ENCODE results near the gene MED4. TPM values are rescaled to one million over a fixed set of nuclear protein-coding genes. Genes with fewer than 3 reads are reported as not detected.

The MED4 gene
- total and polyA plus RNA-seq, 2 experiments from 2014 or later = 29.0 to 92.5 TPM

DNA sequence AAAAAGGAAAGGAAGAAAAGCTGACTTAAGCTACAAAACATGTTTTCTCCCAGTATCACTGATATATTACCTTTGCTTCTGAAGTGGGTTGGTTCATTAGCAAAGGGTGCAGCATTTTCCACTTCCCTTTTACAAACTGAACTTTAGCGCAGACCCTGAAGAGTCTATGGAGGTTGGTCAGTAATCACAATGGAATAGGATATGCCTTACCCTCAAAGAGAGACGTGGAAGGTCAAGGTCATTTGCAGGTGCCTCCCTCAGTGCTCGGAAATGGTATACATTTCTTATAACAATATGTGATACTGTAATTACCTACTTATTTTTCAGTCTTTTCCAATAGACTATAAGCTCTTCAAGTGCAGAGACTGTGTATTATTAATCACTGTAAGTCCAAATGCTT lies 21.9 kb upstream of the MED4 start:
- no peak for ATAC-seq

DNA sequence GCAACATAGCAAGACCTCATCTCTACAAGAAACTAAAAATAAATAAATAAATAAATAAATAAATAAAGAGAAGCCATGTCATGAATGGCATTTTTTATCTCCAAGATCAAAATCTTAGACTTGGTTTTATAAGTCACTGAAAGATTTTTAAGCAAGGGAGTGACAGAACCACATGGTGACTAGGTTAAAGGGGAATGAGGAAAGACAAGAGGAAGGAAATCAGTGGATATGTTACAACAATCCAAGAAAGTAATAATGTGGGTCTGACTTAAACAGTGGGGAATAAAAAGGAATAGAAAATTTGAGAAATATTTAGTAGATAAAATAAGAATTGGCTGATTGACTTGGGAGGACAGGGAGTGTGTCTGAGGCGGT lies 18.8 kb upstream of the MED4 start:
- Mint-ChIP-seq H3K4me1 (no peaks in the 10 kb centered on the region), H3K27me3 (ENCODE audit: insufficient read depth, low read depth, poor library complexity) (peaks cover 2% of the 10 kb centered on the region)
- H3K4me2 ChIP-seq = no peak overlapping the region
- TF ChIP-seq, protein P1, sequence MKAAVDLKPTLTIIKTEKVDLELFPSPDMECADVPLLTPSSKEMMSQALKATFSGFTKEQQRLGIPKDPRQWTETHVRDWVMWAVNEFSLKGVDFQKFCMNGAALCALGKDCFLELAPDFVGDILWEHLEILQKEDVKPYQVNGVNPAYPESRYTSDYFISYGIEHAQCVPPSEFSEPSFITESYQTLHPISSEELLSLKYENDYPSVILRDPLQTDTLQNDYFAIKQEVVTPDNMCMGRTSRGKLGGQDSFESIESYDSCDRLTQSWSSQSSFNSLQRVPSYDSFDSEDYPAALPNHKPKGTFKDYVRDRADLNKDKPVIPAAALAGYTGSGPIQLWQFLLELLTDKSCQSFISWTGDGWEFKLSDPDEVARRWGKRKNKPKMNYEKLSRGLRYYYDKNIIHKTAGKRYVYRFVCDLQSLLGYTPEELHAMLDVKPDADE (IDR thresholded peaks at IDR 0.05) = no peak
- TF ChIP-seq, protein P2, sequence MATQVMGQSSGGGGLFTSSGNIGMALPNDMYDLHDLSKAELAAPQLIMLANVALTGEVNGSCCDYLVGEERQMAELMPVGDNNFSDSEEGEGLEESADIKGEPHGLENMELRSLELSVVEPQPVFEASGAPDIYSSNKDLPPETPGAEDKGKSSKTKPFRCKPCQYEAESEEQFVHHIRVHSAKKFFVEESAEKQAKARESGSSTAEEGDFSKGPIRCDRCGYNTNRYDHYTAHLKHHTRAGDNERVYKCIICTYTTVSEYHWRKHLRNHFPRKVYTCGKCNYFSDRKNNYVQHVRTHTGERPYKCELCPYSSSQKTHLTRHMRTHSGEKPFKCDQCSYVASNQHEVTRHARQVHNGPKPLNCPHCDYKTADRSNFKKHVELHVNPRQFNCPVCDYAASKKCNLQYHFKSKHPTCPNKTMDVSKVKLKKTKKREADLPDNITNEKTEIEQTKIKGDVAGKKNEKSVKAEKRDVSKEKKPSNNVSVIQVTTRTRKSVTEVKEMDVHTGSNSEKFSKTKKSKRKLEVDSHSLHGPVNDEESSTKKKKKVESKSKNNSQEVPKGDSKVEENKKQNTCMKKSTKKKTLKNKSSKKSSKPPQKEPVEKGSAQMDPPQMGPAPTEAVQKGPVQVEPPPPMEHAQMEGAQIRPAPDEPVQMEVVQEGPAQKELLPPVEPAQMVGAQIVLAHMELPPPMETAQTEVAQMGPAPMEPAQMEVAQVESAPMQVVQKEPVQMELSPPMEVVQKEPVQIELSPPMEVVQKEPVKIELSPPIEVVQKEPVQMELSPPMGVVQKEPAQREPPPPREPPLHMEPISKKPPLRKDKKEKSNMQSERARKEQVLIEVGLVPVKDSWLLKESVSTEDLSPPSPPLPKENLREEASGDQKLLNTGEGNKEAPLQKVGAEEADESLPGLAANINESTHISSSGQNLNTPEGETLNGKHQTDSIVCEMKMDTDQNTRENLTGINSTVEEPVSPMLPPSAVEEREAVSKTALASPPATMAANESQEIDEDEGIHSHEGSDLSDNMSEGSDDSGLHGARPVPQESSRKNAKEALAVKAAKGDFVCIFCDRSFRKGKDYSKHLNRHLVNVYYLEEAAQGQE (IDR thresholded peaks at IDR 0.05; ENCODE audit: unreplicated experiment) = no peak
- TF ChIP-seq STAT1 (IDR thresholded peaks at IDR 0.05; ENCODE audit: unreplicated experiment) (no peak), NANOG (IDR thresholded peaks at IDR 0.05; ENCODE audit: borderline replicate concordance) (no peak), CREB1 (CRISPR knock-in tag; IDR thresholded peaks at IDR 0.05; ENCODE audit: low read depth) (no peak), ZNF331 (CRISPR knock-in tag; IDR thresholded peaks at IDR 0.05; ENCODE audit: low read depth) (no peak), EZH2phosphoT487 (IDR thresholded peaks at IDR 0.05; ENCODE audit: unreplicated experiment) (no peak), EZH2 (IDR thresholded peaks at IDR 0.05; ENCODE audit: low read depth, unreplicated experiment) (no peak)
- TF ChIP-seq, protein P3, sequence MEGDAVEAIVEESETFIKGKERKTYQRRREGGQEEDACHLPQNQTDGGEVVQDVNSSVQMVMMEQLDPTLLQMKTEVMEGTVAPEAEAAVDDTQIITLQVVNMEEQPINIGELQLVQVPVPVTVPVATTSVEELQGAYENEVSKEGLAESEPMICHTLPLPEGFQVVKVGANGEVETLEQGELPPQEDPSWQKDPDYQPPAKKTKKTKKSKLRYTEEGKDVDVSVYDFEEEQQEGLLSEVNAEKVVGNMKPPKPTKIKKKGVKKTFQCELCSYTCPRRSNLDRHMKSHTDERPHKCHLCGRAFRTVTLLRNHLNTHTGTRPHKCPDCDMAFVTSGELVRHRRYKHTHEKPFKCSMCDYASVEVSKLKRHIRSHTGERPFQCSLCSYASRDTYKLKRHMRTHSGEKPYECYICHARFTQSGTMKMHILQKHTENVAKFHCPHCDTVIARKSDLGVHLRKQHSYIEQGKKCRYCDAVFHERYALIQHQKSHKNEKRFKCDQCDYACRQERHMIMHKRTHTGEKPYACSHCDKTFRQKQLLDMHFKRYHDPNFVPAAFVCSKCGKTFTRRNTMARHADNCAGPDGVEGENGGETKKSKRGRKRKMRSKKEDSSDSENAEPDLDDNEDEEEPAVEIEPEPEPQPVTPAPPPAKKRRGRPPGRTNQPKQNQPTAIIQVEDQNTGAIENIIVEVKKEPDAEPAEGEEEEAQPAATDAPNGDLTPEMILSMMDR (conservative IDR thresholded peaks at IDR 0.05; ENCODE audit: low read depth in 2 of 2) = no peak

More for the DNA sequence above, 21.9 kb upstream of the MED4 start:
- H3K27me3 Mint-ChIP-seq (ENCODE audit: insufficient read depth, low read depth, poor library complexity) = peaks cover 2% of the 10 kb centered on the region
- no peak overlapping the region for H3K27ac Mint-ChIP-seq
- Histone ChIP-seq H4K20me1 (replicated peaks; ENCODE audit: insufficient read depth) (no peaks in the 10 kb centered on the region), H3K27ac (ENCODE audit: low read depth) (no peak overlapping the region), H3K27me3 (ENCODE audit: insufficient read depth) (no peaks in the 10 kb centered on the region), H3K4me3 (no peak overlapping the region), H2AFZ (no peak overlapping the region), H3F3A (replicated peaks; ENCODE audit: low read depth) (no peaks in the 10 kb centered on the region), H3K9me2 (ENCODE audit: insufficient read depth) (peaks cover 7% of the 10 kb centered on the region), H3K4me2 (no peak overlapping the region), H3K4me1 (ENCODE audit: insufficient read depth) (no peaks in the 10 kb centered on the region), H3K79me2 (replicated peaks; ENCODE audit: insufficient read depth) (no peaks in the 10 kb centered on the region), H3K36me3 (ENCODE audit: insufficient read depth) (no peaks in the 10 kb centered on the region)
- H3K9me3 Mint-ChIP-seq = no peaks in the 10 kb centered on the region
- no peak overlapping the region for H3K4me3 Mint-ChIP-seq
- H3K4me1 Mint-ChIP-seq = no peaks in the 10 kb centered on the region
- H3K36me3 Mint-ChIP-seq (ENCODE audit: low read depth) = no peaks in the 10 kb centered on the region
- no peak for TF ChIP-seq ZNF331 (CRISPR knock-in tag; IDR thresholded peaks at IDR 0.05; ENCODE audit: low read depth)
- no peak for TF ChIP-seq CREB1 (CRISPR knock-in tag; IDR thresholded peaks at IDR 0.05; ENCODE audit: low read depth)
- no peak for TF ChIP-seq NANOG (IDR thresholded peaks at IDR 0.05; ENCODE audit: borderline replicate concordance)
- no peak for TF ChIP-seq EZH2phosphoT487 (IDR thresholded peaks at IDR 0.05; ENCODE audit: unreplicated experiment)
- no peak for TF ChIP-seq ZNF114 (CRISPR knock-in tag; IDR thresholded peaks at IDR 0.05)
- TF ChIP-seq, protein P1 (IDR thresholded peaks at IDR 0.05) = no peak
- TF ChIP-seq, protein P3 (conservative IDR thresholded peaks at IDR 0.05; ENCODE audit: low read depth in 2 of 2) = no peak
- no peak for DNase-seq (ENCODE audit: low spot score)

More for the DNA sequence above, 18.8 kb upstream of the MED4 start:
- ATAC-seq (no peak), DNase-seq (ENCODE audit: low spot score) (no peak)
- no peak overlapping the region for H3K4me3 Mint-ChIP-seq
- Histone ChIP-seq H3K4me3 (no peak overlapping the region), H3F3A (replicated peaks; ENCODE audit: low read depth) (no peaks in the 10 kb centered on the region), H3K4me1 (ENCODE audit: insufficient read depth) (no peaks in the 10 kb centered on the region), H3K9me2 (ENCODE audit: insufficient read depth) (peaks cover 7% of the 10 kb centered on the region), H3K27me3 (ENCODE audit: insufficient read depth) (no peaks in the 10 kb centered on the region), H4K20me1 (replicated peaks; ENCODE audit: insufficient read depth) (no peaks in the 10 kb centered on the region), H3K27ac (ENCODE audit: low read depth) (no peak overlapping the region), H3K79me2 (replicated peaks; ENCODE audit: insufficient read depth) (no peaks in the 10 kb centered on the region), H3K36me3 (ENCODE audit: insufficient read depth) (no peaks in the 10 kb centered on the region), H2AFZ (no peak overlapping the region)
- no peaks in the 10 kb centered on the region for H3K36me3 Mint-ChIP-seq (ENCODE audit: low read depth)
- no peaks in the 10 kb centered on the region for H3K9me3 Mint-ChIP-seq
- H3K27ac Mint-ChIP-seq = no peak overlapping the region
